ENCODE results near the gene DACH1.

- no peak for TF ChIP-seq CTCF (IDR thresholded peaks at IDR 0.05)
- TF ChIP-seq POLR2A (IDR thresholded peaks at IDR 0.05) = no peak
These were observed 4.8 kb upstream of the DACH1 start for GRCh38 chr13:71871844-71872243.

All from uterus (tissue), 2 donors.